ENCODE measurements around the gene PRR33.

DNA sequence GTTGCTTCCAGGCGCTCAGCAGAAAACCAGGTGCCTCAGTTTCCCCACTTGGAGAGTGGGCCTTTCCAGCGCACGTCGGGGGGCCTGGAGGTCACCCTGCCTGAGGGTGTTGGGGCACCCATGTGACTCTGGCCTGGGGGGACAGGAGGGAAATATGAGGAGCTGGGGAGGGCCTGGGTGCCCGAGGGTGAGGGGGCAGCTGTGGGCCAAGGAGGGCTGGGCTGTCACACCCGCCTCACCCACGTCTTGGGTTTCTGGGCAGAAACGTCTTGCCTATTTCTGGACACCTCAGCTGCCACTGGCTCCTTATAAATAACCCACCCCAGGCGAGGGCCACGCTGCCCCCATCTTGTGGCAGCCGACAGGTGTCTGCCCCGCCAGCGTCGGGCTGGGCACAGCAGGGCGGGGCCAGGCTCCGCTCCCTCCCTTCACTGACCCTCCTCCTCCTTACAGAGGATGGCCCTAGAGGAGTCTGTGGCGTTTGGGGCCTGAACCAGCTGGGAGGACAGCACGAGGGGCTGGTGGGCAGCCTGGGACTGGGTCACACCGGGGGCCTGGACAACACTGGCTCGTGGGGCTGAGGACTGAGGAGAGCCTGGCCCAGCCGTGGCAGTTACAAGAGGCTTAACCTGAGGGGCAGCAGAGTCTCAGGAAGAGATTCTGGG is 29.3 kb upstream of the PRR33 start:
- no peak for TF ChIP-seq POLR2A (IDR thresholded peaks at IDR 0.05; ENCODE audit: low read depth, low read length)
- TF ChIP-seq POLR2AphosphoS5 (IDR thresholded peaks at IDR 0.05; ENCODE audit: low read depth, low read length), result no peak
- no peak for TF ChIP-seq TAF1 (IDR thresholded peaks at IDR 0.05; ENCODE audit: low read depth, low read length)
